ENCODE measurements around the gene ARAP3.
"Not testable (repeated sequence)": the region's sequence is repeated elsewhere in the genome, so short reads cannot be mapped to it uniquely, and the experiment has no call there.

The ARAP3 gene

GRCh38 chr5:141611289-141611688 is 70.7 kb downstream of the ARAP3 start:
- DNase-seq: no peak

GRCh38 chr5:141609921-141610320 is 72.1 kb downstream of the ARAP3 start:
- not testable (repeated sequence) for DNase-seq

- DNase-seq: no peak
Measured at GRCh38 chr5:141609044-141609443, 73.0 kb downstream of the ARAP3 start.

- no peak for DNase-seq
Measured at GRCh38 chr5:141608557-141608956, 73.5 kb downstream of the ARAP3 start.

- DNase-seq: no peak
Measured at GRCh38 chr5:141608046-141608445, 74.0 kb downstream of the ARAP3 start.

- DNase-seq: no peak
Measured at GRCh38 chr5:141605523-141606277, 76.3 kb downstream of the ARAP3 start.

GRCh38 chr5:141603923-141604717 is 77.9 kb downstream of the ARAP3 start:
- no peak for DNase-seq
